ENCODE data around the gene TRABD2B.

Gene TRABD2B

GRCh38 chr1:47761201-47761930, 235.8 kb downstream of the TRABD2B start:
- no peaks in the 10 kb centered on the region for H3K4me1 ChIP-seq (ENCODE audit: control insufficient read depth, insufficient read depth, low read length)
- H3K27ac ChIP-seq (ENCODE audit: extremely low read depth, low read depth, low read length) = no peak overlapping the region
- ChIA-PET CTCF (interaction anchor here (1.8 kb wide), 1 partner anchor 300 kb away, joined by 4 read pairs; no protein-coding TSS in a partner anchor), POLR2A (interaction anchor here (0.6 kb wide), 1 partner anchor 8 kb away, joined by 3 read pairs; no protein-coding TSS in a partner anchor)
- no peak overlapping the region for H3K4me3 ChIP-seq (ENCODE audit: low read depth, low read length)
- H3K36me3 ChIP-seq (ENCODE audit: control insufficient read depth in 2 of 2, insufficient read depth in 1 of 2, low read length in 2 of 2) = no peaks in the 10 kb centered on the region
- TF ChIP-seq EGR2 (tag by site-specific recombination; IDR thresholded peaks at IDR 0.05; ENCODE audit: low read depth) = peak; percentile 29; the same call in 1 of the 2 replicates
- no peak for TF ChIP-seq ZNF112 (tag by site-specific recombination; IDR thresholded peaks at IDR 0.05)
- H3K9me3 ChIP-seq (ENCODE audit: control insufficient read depth, insufficient read depth, low read depth, low read length) = no peaks in the 10 kb centered on the region

DNA sequence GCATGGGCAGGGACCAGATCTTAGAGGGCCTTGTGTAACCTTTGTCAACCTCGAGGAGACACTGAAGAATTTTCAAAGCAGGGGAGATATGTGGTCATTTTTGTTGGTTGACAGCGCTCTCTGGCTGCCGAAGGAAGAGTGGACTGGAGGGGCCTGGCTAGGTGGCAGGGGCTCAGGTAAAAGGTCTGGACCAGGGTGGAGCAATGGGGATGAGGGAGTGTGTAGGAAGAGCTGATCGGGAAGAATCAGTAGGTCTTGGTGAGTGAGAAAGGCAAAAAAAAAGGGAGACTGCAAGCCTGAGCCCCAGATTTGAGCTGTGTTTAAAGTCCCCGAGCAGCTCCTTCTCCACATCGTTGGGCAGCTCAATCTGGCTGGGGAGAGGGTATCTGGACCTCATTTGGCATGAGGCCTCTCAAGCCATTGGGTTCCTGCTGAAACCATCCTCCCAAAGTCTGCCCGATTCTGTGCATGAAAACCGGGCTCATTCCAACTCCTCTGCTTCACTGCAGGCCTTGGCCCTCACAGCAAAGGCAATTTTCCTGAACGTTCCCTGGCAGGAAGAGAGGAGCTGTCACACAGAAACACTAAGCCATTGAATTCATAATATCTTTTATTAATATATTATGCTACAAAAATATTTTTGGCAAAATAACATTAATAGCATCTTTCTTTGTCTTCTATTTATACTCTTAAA, 237.1 kb downstream of the TRABD2B start:
- no peak overlapping the region for H3K4me3 ChIP-seq (ENCODE audit: low read depth, low read length)
- no peak overlapping the region for H3K27ac ChIP-seq (ENCODE audit: extremely low read depth, low read depth, low read length)
- POLR2A ChIA-PET = no interaction called here
- TF ChIP-seq CTCF (tag by site-specific recombination; IDR thresholded peaks at IDR 0.05) (peak; percentile 16; the same call in 1 of the 2 replicates), TCF7L2 (IDR thresholded peaks at IDR 0.05; ENCODE audit: borderline replicate concordance, low read depth, low read length) (no peak)
- H3K36me3 ChIP-seq (ENCODE audit: control insufficient read depth in 2 of 2, insufficient read depth in 1 of 2, low read length in 2 of 2) = no peaks in the 10 kb centered on the region
- CTCF ChIA-PET = interaction anchor here (0.6 to 1.8 kb wide), 5 partner anchors 22 to 301 kb away, joined by 3 to 4 read pairs (median 4); no protein-coding TSS in a partner anchor
- H3K4me1 ChIP-seq (ENCODE audit: control insufficient read depth, insufficient read depth, low read length) = no peaks in the 10 kb centered on the region
- no peaks in the 10 kb centered on the region for H3K9me3 ChIP-seq (ENCODE audit: control insufficient read depth, insufficient read depth, low read depth, low read length)

DNA sequence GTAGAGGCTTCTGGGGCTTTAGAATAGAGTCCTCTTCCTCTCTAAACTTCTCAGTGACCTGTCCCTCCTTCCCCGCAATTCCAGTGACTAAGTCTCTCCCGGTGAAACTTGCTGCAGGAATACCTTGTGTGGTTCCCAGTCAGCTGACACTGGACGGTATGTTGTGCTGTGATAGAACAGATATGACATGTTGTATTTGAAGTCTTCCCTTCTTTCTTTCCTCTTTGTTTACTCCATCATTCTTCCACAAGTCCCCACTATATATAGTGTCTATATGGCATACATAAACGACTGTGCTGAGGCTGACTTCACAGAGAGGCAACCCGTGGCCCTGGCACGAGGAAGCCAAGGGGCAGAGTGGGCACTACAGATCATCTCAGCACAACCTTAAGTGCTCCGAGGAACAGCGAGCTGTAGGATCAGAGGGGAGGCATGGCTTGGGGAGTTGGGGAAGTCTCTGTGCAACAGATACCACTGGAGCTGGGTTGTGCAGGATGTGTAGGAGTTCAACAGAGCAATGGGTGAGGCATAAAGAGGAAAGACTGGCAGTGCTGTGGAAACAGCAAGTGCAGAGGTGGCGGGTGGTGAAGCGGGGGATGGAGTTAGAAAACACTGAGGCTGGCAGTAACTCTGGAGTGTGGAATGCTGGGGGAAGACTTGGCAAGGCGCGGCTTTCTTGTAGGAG, 237.8 kb downstream of the TRABD2B start:
- Histone ChIP-seq H3K4me1 (ENCODE audit: control insufficient read depth, insufficient read depth, low read length) (no peaks in the 10 kb centered on the region), H3K27ac (ENCODE audit: extremely low read depth, low read depth, low read length) (no peak overlapping the region), H3K4me3 (ENCODE audit: low read depth, low read length) (no peak overlapping the region), H3K36me3 (ENCODE audit: control insufficient read depth in 2 of 2, insufficient read depth in 1 of 2, low read length in 2 of 2) (no peaks in the 10 kb centered on the region), H3K9me3 (ENCODE audit: control insufficient read depth, insufficient read depth, low read depth, low read length) (no peaks in the 10 kb centered on the region)
- ChIA-PET POLR2A (no interaction called here), CTCF (interaction anchor here (0.7 to 1.1 kb wide), 2 partner anchors 21 to 58 kb away, joined by 3 to 4 read pairs; no protein-coding TSS in a partner anchor)
- peak; percentile 91 for TF ChIP-seq ZFP3 (tag by site-specific recombination; IDR thresholded peaks at IDR 0.05; ENCODE audit: low read depth)
- TF ChIP-seq, protein P1, sequence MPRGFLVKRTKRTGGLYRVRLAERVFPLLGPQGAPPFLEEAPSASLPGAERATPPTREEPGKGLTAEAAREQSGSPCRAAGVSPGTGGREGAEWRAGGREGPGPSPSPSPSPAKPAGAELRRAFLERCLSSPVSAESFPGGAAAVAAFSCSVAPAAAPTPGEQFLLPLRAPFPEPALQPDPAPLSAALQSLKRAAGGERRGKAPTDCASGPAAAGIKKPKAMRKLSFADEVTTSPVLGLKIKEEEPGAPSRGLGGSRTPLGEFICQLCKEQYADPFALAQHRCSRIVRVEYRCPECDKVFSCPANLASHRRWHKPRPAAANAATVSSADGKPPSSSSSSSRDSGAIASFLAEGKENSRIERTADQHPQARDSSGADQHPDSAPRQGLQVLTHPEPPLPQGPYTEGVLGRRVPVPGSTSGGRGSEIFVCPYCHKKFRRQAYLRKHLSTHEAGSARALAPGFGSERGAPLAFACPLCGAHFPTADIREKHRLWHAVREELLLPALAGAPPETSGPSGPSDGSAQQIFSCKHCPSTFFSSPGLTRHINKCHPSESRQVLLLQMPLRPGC (tag by site-specific recombination; IDR thresholded peaks at IDR 0.05) = no peak
- peak; percentile 94 for TF ChIP-seq EGR2 (tag by site-specific recombination; IDR thresholded peaks at IDR 0.05; ENCODE audit: low read depth)
- peak; percentile 87 for TF ChIP-seq ZFHX2 (tag by site-specific recombination; conservative IDR thresholded peaks at IDR 0.05)
- no peak for TF ChIP-seq ZNF112 (tag by site-specific recombination; IDR thresholded peaks at IDR 0.05)
- no peak for TF ChIP-seq ZNF426 (tag by site-specific recombination; IDR thresholded peaks at IDR 0.05)
